Peyer's patch (tissue), 4 donors: ENCODE data around the gene KIFAP3. TPM values are rescaled to one million over a fixed set of nuclear protein-coding genes. Genes with fewer than 3 reads are reported as not detected.
"Not testable (repeated sequence)": the region's sequence is repeated elsewhere in the genome, so short reads cannot be mapped to it uniquely, and the experiment has no call there.

Source experiments
- DNase-seq, 3 donors: peaks; one replicate each; pipeline ENCODE4 v3.0.0-alpha.2; 2017 to 2019
- H3K27ac ChIP-seq, 4 donors: fragments of 200-600 bp; sonication (generic); one replicate each; pipeline ENCODE4 v1.5.1; 2016 to 2019
- H3K27me3 ChIP-seq, 2 donors: fragments of 200-600 bp; sonication (generic); one replicate each; pipeline ENCODE4 v1.5.1; 2019
- H3K36me3 ChIP-seq, 3 donors: fragments of 200-600 bp; sonication (generic); one replicate each; pipeline ENCODE4 v1.5.1; 2016 to 2019
- H3K4me1 ChIP-seq, 4 donors: fragments of 200-600 bp; sonication (generic); one replicate each; pipeline ENCODE4 v1.5.1; 2016 to 2019
- H3K4me3 ChIP-seq, 4 donors: fragments of 200-600 bp; sonication (generic); 1 replicate in 3 of 4; 2 replicates in 1 of 4; pipeline ENCODE4 v1.5.1; 2016 to 2019; ENCODE audit warnings: mild to moderate bottlenecking in 1 of 4
- H3K9me3 ChIP-seq, 4 donors: fragments of 200-600 bp; sonication (generic); one replicate each; pipeline ENCODE4 v1.5.1; 2016 to 2019; ENCODE audit warnings: mild to moderate bottlenecking in 1 of 4
- POLR2A ChIP-seq, 2 donors: fragments of 450-650 bp; IDR thresholded peaks; one replicate each; pipeline ENCODE4 v1.5.1; 2017; ENCODE audit warnings: antibody characterized with exemption in 2 of 2, mild to moderate bottlenecking in 2 of 2, moderate library complexity in 2 of 2
- total RNA-seq, 4 donors: library from RNA; depleted of rRNA; stranded (reverse); fragments of >200 nt; gene quantifications; one replicate each; pipeline ENCODE4 v1.1.0, GENCODE V29; 2016
- TF ChIP-seq, protein P1 (sequence below), 6 experiments: fragments of 450-650 bp in 4 of 6; fragments of 200-600 bp in 2 of 6; sonication (generic) in 1 of 6; IDR thresholded peaks; one replicate each; pipeline ENCODE4 v1.5.1; 2017 to 2019; ENCODE audit warnings: antibody characterized with exemption in 6 of 6, mild to moderate bottlenecking in 3 of 6, moderate library complexity in 1 of 6

KIFAP3 gene
- total RNA-seq, 4 donors from 2014 or later = 22.9 to 39.7 (median 25.9) TPM

DNA sequence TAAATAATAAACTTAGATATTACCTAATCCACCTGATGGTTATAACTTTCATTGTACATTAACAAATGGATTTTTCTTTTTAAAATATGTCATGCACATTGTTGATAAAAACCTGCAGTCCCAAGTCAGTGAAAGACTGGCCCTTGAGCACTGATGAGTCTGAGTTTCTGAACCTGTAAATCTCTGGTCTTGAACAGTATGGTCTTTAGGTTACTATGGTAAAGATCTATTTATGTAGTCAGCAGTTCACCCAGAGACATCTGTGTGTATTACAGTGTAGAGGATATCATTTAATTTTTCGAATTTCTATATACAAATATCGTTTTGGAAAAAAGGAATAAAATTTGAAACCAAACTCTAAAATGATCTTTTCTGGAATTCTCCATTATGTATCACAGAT is 150.4 kb downstream of the KIFAP3 start:
- DNase-seq = no peak
- peaks cover 0 to 6% (median 0%) of the 10 kb centered on the region in 3 donors for H3K36me3 ChIP-seq
- TF ChIP-seq, protein P1, sequence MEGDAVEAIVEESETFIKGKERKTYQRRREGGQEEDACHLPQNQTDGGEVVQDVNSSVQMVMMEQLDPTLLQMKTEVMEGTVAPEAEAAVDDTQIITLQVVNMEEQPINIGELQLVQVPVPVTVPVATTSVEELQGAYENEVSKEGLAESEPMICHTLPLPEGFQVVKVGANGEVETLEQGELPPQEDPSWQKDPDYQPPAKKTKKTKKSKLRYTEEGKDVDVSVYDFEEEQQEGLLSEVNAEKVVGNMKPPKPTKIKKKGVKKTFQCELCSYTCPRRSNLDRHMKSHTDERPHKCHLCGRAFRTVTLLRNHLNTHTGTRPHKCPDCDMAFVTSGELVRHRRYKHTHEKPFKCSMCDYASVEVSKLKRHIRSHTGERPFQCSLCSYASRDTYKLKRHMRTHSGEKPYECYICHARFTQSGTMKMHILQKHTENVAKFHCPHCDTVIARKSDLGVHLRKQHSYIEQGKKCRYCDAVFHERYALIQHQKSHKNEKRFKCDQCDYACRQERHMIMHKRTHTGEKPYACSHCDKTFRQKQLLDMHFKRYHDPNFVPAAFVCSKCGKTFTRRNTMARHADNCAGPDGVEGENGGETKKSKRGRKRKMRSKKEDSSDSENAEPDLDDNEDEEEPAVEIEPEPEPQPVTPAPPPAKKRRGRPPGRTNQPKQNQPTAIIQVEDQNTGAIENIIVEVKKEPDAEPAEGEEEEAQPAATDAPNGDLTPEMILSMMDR (IDR thresholded peaks at IDR 0.05) = no peak
- no peak for TF ChIP-seq POLR2A (IDR thresholded peaks at IDR 0.05)
- H3K4me3 ChIP-seq = no peak overlapping the region
- H3K9me3 ChIP-seq = no peaks in the 10 kb centered on the region
- H3K27ac ChIP-seq = no peak overlapping the region
- no peaks in the 10 kb centered on the region for H3K27me3 ChIP-seq
- no peaks in the 10 kb centered on the region for H3K4me1 ChIP-seq

DNA sequence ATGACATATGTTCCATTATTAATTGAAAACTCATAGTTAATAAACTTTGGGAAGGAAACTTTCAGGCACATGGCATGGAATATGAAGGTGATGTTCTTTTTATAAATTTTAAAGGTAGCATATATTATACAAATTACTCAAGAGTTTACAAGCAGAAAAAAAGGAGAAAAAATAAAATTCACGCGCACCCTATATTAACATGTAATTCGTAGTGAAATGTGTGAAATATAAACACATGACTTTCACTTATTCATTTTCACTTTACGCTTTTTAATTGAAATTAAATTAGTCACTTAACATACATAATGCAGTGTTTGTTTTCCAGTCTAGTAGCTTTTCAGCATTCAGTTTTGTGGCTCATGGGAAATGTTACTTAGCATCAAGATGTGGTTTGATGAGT is 153.4 kb downstream of the KIFAP3 start:
- no peaks in the 10 kb centered on the region for H3K9me3 ChIP-seq
- no peak overlapping the region for H3K27ac ChIP-seq
- peaks cover 0 to 8% (median 0%) of the 10 kb centered on the region in 3 donors for H3K36me3 ChIP-seq
- H3K4me3 ChIP-seq = no peak overlapping the region
- TF ChIP-seq, protein P1 (IDR thresholded peaks at IDR 0.05) = no peak
- no peak for TF ChIP-seq POLR2A (IDR thresholded peaks at IDR 0.05)
- H3K4me1 ChIP-seq = no peaks in the 10 kb centered on the region
- DNase-seq = no peak
- H3K27me3 ChIP-seq = no peaks in the 10 kb centered on the region

DNA sequence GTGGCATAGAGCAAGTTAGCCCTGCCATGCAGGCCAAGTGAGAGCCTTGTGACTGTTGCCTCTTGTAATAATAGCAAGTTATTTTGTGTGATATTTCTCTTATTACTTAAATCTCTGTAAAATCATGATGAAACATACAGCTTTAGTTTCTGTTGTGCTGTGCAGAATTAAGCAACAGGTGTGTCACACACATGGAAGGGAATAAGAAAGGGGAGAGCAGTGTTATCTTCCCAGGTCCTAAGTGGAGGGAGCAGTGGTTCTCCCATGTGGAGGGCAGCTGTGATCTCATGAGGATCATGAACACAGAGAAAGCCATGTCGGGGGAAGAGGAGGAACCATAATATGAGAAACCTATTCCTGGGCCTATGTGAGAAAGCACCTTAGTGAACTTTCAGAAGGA is 155.6 kb downstream of the KIFAP3 start:
- no peak for DNase-seq
- H3K27ac ChIP-seq = no peak overlapping the region
- no peaks in the 10 kb centered on the region for H3K9me3 ChIP-seq
- no peaks in the 10 kb centered on the region for H3K4me1 ChIP-seq
- peaks cover 0 to 8% (median 0%) of the 10 kb centered on the region in 3 donors for H3K36me3 ChIP-seq
- H3K27me3 ChIP-seq = no peaks in the 10 kb centered on the region
- no peak overlapping the region for H3K4me3 ChIP-seq
- TF ChIP-seq, protein P1 (IDR thresholded peaks at IDR 0.05) = no peak
- no peak for TF ChIP-seq POLR2A (IDR thresholded peaks at IDR 0.05)

DNA sequence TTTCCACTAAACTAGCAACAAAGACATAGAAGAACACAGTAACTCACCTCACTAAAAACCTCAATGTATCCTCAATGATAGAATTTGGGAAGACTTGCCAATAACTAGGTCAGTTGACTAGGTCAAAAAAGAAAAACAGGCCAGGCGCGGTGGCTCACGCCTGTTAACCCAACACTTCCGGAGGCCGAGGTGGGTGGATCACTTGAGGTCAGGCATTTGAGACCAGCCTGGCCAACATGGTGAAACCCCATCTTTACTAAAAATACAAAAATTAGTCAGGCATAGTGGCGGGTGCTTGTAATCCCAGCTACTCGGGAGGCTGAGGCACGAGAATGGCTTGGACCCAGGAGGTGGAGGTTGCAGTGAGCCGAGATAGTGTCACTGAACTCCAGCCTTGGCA is 156.3 kb downstream of the KIFAP3 start:
- H3K4me1 ChIP-seq, H3K27me3 ChIP-seq, H3K27ac ChIP-seq, H3K4me3 ChIP-seq, H3K9me3 ChIP-seq, H3K36me3 ChIP-seq, DNase-seq: not testable (repeated sequence)

DNA sequence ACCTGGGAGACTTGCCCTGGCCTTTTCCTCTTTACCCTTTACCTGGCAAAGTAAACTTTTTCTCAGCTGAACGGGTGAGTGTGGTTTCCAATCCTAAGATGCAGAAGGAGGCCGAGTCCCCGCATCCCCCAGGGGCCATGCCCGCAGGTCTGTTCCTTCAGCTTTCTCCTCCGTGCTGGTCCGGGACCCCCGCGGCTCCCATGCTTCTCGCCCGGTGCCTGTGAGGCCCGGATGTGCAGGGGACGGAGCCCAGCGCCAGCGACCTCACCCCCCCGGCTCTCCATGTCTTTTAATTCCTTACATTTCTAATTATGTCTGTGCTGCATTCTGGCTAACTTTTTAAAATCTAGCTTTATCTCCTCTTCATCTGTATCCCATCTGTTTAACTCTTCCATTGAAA is 159.3 kb downstream of the KIFAP3 start:
- TF ChIP-seq POLR2A (IDR thresholded peaks at IDR 0.05) = no peak
- Histone ChIP-seq H3K9me3 (no peaks in the 10 kb centered on the region), H3K27me3 (no peaks in the 10 kb centered on the region), H3K36me3 (peaks cover 0 to 8% (median 0%) of the 10 kb centered on the region in 3 donors), H3K4me1 (no peaks in the 10 kb centered on the region), H3K27ac (no peak overlapping the region), H3K4me3 (no peak overlapping the region)
- DNase-seq = no peak

DNA sequence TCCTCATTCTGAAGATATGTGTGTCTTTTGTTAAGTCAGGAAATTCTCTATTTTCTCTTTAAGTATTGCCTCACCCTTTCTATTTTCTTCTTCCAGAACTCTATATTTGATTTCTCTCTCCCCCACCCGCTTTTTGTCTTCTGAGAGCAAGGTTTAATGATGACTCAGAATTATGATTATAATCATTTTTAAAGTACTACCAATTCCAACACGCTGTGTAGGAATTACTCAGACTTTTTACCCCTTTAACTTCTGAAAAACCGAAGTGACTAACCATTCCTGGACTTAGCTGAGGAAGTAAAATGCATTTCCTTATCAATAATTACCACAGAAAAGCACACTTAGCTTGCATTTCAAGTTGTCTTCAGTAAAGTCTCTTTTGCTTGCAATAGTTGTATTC is 160.0 kb downstream of the KIFAP3 start:
- Histone ChIP-seq H3K36me3 (peaks cover 0 to 7% (median 0%) of the 10 kb centered on the region in 3 donors), H3K4me1 (no peaks in the 10 kb centered on the region), H3K27me3 (no peaks in the 10 kb centered on the region), H3K9me3 (no peaks in the 10 kb centered on the region), H3K4me3 (no peak overlapping the region), H3K27ac (no peak overlapping the region)
- TF ChIP-seq, protein P1 (IDR thresholded peaks at IDR 0.05) = no peak
- no peak for TF ChIP-seq POLR2A (IDR thresholded peaks at IDR 0.05)
- no peak for DNase-seq

DNA sequence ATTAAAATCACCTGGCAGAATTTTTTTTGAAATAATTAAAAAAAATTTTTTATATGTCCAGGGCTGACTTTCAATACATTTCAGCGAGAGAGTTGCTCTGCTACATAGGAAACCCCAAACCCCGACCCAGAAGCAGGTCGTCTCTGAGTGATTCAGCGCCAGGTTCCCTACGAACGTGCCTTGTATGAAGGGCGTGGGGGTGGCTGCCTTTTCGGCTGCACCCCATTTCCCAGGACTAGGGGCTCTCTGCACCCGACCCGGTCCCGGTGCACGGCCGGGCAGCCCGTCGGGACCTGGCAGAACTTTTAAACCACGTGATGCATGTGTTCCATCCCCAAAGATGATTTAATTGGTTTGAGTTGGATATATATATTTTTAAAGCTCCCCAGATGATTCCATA is 165.0 kb downstream of the KIFAP3 start:
- H3K4me1 ChIP-seq = no peaks in the 10 kb centered on the region
- H3K9me3 ChIP-seq = no peaks in the 10 kb centered on the region
- no peak for DNase-seq
- H3K27ac ChIP-seq = no peak overlapping the region
- no peaks in the 10 kb centered on the region for H3K36me3 ChIP-seq
- no peak overlapping the region for H3K4me3 ChIP-seq
- no peaks in the 10 kb centered on the region for H3K27me3 ChIP-seq
- TF ChIP-seq POLR2A (IDR thresholded peaks at IDR 0.05) = no peak
- TF ChIP-seq, protein P1 (IDR thresholded peaks at IDR 0.05) = no peak
